HG03045 (cell line): ENCODE results near the gene CAND2.
"Not testable (repeated sequence)": the region's sequence is repeated elsewhere in the genome, so short reads cannot be mapped to it uniquely, and the experiment has no call there.

Source experiments
- ATAC-seq: cut with Tn5 transposase; IDR thresholded peaks from one replicate; pipeline ENCODE4 v1.9.1; 2021; ENCODE audit warnings: mild to moderate bottlenecking, moderate library complexity; ENCODE audit not compliant: unreplicated experiment

The CAND2 gene

DNA sequence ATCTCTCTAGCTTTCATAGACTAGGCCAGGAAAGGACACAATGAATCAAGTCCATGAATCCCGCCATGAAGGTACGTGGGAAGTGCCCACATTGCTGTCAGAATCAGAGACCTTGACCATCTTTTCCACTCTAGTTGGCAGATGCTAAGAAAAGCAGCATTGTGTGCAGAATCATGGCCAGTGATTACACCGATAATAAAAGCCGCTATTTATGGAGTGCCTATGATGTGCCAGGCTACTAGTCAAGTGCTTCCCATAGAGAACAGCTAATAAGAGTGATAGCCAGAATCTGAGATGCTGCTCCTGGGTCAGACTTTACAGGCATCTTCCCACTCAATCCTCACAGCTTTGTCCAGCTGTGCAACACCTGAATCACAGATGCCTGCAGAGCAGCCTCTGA lies 58.1 kb downstream of the CAND2 start:
- ATAC-seq = no peak

DNA sequence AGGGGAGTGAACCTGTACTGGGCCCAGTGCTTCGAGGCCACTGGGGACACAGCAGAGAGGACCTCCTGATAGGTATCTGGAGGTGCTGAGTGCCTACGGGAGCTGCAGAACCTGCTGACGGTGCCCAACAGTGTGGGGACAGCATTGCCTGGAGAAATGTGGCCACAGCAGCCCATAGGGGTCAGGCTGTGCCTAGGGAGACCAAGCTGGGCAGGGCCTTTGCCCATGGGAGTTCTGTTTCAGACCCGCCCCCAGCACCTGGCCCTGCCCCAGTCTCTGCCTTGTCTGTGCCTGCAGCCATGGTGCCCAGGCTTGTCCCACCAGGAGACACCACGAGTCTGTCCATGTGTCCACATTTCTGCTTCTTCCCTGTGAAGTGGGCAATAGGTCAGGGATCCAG lies 60.1 kb downstream of the CAND2 start:
- no peak for ATAC-seq

- no peak for ATAC-seq
These were observed 63.4 kb downstream of the CAND2 start for GRCh38 chr3:12859840-12860239.

DNA sequence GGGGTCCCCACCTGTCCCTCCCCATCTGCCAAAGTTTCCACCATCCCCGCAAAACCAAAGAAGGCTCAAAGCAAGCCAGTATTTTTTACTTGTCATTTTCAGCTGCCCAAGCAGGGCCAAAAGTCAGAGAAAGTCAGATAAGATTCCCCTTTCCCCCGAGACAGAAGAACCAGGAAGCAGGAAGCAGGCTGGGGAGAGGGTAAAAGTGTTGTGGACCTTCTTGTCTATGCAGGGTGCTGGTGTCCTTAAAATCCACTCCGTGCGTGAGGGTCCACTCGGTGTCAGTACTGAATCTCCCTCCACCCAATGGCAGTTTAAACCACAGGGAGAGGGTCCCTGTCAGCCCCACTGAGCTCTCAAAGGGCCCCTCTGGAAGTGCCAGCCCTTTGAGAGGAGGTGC lies 65.1 kb downstream of the CAND2 start:
- no peak for ATAC-seq

- ATAC-seq = no peak
These were observed 65.9 kb downstream of the CAND2 start for GRCh38 chr3:12862387-12862786.

DNA sequence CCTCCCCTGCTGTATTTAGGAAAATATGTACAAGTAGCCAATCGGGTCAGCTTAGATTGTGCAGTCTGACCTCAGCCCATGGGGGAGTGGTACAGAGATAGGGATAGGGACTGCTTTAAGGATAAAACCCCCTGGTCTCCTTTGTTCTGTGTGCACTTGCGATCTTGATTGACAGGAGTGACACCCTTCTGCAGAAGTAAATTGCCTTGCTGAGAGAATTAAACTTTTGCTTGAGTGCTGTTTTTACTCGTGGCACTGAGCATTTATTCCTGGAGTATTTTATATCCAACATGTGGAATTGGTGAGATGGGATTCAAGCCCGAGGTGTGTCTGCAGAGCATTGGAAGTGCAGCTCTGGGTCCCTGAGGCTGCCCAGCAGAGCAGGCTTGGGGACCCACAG lies 68.8 kb downstream of the CAND2 start:
- ATAC-seq = no peak

- no peak for ATAC-seq
These were observed 70.4 kb downstream of the CAND2 start for GRCh38 chr3:12866836-12867235.

DNA sequence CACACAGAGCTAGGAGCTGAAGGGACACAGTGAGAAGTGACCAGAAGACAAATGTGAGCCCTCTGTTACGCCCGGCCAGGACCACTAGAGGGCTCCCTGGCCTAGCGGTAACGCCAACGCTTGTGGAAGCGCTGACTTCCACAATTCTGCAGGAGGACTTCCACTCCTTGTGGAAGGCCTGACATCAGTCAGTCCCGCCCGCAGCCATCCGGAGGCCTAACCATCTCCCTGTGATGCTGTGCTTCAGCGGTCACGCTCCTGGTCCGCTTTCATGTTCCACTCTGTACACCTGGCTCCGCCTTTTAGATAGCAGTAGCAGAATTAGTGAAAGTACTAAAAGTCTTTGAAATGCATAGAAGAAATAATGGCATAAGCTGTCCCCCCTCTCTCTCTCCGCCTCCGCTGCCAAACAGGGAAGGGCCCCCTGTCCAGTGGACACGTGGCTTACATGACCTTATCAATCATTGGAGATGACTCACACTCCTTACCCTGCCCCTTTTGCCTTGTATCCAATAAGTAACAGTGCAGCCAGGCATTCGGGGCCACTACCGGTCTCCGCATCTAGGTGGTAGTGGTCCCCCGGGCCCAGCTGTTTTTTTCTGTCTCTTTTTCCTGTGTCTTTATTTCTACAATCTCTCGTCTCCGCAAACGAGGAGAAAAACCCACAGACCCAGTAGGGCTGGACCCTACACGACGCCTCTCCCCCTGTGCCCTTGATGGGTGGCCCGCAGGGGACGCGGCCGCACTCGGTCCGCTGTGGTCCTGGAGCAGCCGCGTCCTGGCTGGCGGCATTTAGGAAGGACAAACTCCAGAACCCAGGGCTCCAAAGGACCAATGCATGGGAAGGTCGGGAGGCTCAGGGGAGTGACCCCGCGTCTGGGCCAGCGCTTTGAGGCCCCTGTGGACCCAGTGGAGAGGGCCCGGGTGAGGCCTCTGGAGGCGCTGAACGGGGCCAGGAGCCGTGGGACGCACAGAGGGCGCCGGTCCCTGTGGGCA lies 71.9 kb downstream of the CAND2 start:
- ATAC-seq = peak; percentile 56

DNA sequence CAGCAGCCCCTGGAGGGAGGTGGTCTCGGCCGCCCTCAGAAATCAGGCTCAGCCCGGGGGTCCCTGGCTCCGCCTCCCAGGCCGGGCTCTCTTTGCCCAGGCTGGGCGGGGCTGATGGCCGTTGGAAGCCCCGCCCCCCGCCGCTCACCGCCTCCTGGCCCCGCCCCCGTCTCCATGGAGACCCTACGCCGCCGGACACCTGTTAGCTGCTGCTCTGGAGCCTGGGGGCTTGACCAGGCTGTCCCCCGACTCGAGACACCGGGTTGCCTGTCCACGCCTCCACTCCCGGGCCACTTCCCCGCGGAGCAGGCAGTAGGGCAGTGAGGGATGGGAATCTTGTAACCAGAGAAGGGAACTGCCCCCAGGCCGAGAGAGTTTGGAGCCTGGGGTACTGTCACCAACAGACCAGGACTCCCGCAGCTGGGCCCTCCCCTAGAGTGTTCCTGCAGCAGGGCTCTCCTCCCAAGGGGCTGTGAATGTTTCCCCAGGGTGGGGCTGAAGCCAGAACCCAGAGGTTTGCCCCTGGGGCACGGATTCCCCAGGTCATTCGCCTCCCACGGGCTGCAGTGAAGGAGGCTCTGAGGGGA lies 72.6 kb downstream of the CAND2 start:
- ATAC-seq = peak; percentile 56

DNA sequence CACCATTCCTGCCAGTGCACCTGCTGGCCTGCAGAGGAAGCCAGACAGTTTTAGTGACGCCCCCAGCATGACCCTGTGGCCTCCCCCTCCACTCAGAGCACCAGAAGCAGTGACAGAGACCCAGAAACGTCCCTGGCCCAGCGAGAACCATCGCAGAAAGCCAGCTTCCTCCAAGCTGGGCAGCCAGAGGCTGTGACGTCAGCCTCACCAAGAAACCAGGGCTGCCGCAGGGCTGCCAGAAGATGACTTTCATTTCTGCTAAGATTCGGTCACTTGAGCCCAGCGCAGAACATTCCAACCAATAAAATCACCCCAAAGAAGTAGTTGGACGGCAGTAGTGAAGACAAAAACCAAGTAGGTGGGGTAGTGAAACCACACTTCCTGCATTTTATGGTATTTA lies 74.5 kb downstream of the CAND2 start:
- ATAC-seq = no peak

DNA sequence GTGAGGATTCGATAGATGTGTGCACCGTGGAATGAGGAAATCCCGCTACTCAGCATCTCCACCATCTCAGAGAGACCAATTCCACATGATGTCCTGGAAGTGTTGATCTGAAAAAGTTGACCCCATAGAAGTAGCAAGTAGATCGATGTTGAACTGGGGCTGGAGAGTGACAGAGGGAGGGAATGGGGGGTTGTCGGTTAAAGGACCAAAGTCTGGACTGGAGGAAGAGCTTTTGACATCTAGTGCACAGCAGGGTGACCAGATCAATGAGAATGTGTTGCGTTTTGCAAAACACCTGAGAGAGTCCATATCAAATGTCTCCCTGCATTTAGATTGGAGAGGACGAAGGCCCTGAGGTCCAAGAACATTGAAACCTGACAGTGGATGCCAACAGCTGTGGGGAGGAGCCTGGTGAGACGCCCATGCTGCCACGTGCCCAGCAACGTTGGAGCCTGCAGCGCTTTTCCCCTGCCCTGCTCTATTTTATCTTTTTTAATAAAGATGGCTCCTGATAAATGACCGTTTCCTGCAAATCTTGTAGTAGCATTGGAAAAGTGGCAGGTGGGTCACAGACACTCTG lies 75.0 kb downstream of the CAND2 start:
- ATAC-seq = no peak

DNA sequence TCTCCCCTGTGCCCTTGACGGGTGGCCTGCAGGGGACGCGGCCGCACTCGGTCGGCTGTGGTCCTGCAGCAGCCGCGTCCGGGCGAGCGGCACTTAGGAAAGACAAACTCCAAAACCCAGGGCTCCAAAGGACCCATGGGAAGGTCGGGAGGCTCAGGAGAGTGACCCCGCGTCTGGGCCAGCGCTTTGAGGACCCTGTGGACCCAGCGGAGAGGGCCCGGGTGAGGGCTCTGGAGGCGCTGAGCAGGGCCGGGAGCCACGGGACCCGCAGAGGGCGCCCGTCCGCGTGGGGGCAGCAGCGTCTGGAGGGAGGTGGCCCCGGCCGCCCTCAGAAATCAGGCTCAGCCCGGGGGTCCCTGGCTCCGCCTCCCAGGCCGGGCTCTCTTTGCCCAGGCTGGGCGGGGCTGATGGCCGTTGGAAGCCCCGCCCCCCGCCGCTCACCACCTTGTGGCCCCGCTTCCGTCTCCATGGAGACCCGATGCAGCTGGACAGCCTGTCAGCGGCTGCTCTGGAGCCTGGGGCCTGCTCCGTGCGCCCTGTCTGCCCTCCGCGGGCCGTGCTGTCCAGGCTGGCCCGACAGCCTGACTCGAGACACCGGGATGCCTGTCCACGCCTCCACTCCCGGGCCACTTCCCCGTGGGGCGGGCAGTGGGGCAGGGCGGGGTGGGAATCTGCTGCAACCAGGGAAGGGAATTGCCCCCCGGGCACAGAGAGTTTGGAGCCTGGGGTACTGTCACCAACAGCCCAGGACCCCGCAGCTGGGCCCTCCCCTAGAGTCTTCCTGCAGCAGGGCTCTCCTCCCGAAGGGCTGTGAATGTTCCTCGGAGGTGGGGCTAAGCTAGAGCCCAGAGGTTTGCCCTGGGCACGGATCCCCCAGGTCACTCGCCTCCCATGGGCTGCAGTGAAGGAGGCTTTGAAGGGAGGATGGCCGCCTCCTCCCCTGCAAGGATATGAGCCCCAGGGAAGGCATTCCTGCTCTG lies 79.7 kb downstream of the CAND2 start:
- ATAC-seq = no peak

GRCh38 chr3:12877040-12877439 lies 80.6 kb downstream of the CAND2 start:
- no peak for ATAC-seq

- ATAC-seq = no peak
These were observed 81.7 kb downstream of the CAND2 start for GRCh38 chr3:12878141-12878574.

GRCh38 chr3:12878758-12879157 lies 82.3 kb downstream of the CAND2 start:
- ATAC-seq = not testable (repeated sequence)

DNA sequence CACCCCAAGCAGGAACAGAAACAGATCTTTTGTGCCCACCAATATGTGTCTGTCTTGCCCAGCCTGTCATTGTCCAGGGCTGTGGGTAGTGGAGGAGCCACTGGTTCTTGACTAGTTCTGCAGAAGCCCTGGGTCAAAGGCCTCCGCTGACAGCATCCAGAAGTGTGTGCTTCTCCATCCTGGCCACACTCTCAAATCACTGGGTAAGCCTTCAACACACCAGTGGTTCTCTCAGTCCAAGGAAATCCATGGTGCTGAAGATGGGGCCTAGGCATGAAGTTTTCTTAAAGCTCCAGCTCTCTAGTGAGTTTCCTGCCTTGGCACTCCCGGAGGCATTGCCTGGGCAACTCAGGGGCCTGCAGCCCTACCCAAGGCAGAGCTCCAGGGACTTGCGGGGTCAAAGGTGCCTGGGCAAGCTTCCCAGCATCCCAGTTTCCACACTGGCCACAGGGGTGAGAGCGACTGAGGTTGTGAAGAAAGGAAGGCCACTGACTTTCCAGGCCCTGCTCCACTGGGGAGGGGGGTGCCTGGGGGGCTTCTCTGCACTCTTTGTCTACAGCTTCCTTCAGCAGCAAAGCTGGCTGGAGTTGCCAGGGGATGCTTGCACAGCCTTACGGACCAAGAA lies 82.8 kb downstream of the CAND2 start:
- no peak for ATAC-seq

DNA sequence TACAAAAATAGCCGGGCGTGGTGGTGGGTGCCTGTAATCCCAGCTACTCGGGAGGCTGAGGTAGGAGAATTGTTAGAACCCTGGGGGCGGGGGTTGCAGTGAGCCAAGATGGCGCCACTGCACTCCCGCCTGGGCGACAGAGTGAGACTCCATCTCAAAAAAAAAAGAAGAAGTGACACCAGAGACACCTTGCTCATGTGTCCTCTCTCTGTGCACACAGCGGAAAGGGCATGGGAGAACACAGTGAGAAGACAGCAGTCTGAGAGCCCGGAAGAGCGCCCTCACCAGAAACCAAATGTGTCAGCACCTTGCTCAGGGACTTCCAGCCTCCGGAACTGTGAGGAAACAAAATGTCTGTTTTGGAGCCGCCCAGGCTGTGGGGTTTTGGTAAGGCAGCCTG lies 85.4 kb downstream of the CAND2 start:
- ATAC-seq = not testable (repeated sequence)

DNA sequence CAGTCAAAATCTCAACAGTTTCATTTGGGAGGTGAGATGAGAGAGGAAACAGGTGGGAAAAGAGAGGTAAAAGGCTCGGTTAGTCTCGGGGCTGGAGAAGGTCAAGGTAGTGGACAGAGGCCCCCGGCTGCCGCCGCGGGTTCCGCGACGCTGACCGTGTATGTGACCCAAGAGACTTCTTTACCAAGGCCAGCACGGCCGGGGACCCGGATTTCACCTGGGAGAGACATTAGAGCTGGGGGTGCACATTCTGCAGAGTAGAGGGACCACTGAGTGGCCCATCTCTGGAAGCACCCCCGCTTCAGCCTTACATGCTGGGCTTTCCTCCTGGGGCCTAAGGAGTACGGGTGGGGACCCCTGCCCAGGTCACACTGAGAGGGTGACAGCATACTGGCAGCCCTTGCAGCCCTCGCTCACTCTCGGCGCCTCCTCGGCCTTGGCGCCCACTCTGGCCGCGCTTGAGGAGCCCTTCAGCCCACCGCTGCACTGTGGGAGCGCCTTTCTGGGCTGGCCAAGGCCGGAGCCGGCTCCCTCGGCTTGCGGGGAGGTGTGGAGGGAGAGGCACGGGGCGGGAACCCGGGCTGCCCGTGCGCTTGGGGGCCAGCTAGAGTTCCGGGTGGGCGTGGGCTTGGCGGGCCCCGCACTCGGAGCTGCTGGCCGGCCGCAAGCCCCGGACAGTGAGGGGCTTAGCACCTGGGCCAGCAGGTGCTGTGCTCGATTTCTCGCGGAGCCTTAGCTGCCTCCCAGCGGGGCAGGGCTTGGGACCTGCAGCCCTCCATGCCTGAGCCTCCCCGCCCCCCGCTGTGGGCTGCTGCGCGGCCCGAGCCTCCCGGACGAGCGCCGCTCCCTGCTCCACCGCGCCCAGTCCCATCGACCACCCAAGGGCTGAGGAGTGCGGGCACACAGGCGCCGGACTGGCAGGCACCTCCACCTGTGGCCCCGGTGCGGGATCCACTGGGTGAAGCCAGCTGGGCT lies 86.1 kb downstream of the CAND2 start:
- no peak for ATAC-seq

GRCh38 chr3:12884186-12884680 lies 87.8 kb downstream of the CAND2 start:
- no peak for ATAC-seq
